Measurements from ENCODE around the gene ADGRL2.

The ADGRL2 gene

DNA sequence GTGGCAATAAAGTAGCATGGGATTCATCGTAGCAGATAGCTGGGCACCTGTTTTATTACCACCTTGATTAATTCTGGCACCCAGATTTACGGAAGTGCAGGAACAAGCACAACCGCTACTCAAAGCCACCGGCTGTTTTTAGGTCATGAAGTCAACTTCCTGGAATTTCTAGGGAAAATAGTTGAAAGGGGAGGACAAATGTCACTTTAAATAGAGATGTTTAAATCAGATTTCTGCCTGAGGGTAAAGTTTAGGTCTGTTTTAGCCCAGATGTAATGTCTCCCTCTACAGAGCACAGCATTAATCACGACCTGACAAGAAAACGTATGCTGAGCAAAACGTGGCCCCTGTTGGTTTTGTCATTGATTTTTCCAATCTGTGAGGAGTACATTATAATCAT lies 8.0 kb downstream of the ADGRL2 start:
- DNase-seq, result peak; percentile 44

DNA sequence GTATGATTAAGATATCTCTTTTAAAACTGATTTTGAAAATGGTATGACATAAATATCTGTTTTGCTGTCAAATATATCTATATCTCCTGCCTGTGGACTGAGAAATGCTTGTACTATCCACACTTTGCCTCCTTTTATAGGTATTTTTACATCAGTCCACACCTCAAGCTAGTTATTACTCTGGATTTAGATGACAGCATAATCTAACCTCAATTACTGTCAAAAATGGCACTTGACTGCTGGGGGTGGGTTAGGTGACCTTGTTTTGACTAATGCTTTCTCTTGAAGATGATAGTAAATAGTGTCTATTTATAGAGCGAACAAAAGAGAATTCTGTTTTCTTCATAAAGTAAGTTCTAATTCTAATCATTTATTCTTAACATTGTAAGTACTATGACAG lies 9.1 kb downstream of the ADGRL2 start:
- no peak for DNase-seq

DNA sequence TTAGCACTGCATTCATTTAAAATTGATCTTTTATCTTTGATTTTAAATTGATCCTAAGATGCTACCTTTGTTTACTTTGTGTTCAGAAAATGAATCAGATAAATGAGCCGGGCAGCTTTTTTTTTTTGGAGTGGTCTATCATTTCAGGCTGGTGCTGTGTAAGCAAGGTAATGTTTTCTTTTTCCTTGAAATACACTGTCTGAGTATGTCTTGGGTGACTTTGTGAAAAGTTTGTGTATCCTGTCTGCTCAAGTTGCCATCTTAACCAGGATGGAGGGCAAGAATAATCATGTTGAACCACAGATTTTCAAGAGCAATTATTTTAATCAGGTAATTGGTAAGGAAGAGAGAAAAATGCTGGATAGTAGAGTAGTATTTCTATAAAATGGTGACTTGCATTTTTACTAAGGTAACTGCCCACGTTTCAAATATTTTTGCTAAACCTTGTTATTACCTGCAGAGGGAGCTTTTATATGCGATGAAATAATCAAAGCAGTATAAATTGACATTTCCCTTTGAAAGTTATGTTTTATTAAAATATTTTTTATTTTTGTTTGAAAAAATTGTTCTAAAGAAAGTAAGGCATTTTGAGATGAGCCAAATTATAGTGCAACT lies 11.1 kb downstream of the ADGRL2 start:
- no peak for DNase-seq

DNA sequence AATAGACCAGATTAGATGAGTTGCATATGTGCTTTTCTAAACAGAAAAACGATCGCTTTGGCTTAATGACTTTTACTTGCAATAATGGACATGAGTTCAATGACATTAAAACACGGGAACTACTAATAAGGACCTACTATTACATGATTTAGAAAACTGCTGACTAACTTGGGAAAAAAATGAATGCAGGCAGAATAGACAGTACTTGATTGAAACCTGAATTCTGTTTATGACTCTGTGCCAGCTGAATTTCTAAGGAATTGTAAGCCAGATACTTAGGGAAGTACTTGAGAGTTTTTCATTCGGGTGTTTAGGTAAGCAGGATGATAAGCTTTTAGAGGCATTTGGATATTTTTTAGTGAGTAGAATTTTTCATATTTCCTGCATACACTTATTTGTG lies 12.0 kb downstream of the ADGRL2 start:
- DNase-seq, result peak; percentile 51

DNA sequence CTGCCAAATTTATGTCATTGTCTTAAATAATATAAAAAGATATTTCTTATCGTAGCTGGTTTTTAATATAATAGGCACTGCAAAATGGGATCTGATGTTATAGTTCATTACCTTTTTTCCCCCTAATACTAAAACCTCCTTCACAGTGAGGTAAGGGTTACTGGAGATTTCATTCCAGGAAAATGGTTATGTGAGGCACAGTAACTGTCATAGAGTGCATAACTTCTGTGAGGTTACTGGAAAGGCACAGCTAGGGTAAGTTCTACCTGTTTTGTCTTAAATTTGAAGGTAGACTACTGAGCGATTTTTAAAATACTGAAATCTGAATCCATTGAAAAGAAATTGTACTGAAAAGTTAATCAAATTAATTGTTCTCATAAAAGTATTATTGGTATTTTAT lies 13.0 kb downstream of the ADGRL2 start:
- DNase-seq, result no peak

DNA sequence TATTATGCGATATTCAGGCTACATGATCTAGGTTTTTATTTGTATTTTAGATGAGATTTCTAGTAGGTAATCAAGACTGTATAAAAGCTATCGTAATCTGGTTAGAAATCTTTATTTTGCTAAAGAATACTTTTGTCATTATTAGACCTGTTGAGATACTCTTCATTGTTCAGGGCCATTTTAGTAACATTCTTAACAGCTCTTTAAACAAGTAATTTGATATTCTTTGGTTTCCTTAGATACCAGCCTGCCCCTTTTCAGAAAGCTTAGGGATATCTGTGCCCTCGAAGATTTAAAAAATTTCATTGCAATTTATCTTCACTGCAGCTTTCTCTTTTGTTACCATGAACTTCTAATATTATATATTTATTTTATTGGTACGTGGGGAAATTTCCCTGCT lies 18.9 kb downstream of the ADGRL2 start:
- no peak for DNase-seq

DNA sequence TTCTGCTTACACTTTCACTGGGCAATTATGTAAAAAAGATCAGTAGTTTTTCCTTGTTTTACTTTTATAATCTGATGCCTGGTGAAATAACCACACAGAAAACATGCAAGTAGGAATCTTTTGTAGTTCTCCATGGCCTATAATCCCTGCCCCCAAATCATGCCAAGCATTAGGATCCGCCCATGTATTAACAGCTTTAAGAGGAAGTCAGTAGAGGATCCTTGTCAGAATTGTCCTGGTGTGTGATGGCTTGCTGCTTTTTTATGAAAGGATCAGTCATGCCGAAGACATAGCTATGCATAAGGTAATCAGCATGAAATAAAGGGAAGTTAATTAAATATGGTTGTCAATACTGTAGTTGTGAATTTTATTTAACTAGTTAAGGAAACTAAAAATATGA lies 20.0 kb downstream of the ADGRL2 start:
- DNase-seq, result no peak

DNA sequence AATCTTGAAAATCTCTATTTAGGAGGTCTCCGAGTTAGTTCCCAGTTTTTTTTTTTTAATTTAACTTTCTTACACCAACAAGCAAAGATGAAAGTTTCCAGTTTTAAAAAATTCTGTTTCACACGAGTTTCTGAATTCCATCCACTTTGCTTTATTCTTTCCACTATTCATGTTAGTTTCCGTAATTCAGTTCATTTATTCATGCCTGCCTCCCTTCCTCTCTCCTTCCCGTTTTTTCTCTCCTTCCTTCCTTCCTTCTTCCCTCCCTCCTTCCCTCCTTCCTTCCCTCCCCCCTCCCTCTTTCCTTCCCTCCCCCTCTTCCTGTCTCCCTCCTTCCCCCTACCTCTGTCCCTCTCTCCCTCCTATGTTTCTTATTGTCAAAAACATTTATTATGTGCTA lies 22.3 kb downstream of the ADGRL2 start:
- DNase-seq, result no peak

DNA sequence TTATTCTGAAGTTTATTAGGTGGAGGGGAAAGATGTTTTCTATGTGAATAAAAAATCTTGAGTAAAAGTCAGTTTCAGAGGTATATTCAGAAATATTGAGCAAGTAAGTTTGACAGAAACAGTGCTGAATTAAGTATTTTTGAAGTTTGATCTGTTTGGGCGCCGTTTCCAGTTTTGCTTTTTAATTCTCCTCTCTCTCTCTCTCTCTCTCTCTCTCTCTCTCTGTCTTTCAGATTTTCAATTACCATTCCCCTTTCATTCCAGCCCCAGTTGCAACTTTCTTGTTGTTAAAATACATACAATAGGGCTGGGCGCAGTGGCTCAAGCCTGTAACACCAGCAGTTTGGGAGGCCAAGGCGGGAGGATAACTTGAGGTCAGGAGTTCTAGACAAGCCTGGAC lies 24.0 kb downstream of the ADGRL2 start:
- no peak for DNase-seq

DNA sequence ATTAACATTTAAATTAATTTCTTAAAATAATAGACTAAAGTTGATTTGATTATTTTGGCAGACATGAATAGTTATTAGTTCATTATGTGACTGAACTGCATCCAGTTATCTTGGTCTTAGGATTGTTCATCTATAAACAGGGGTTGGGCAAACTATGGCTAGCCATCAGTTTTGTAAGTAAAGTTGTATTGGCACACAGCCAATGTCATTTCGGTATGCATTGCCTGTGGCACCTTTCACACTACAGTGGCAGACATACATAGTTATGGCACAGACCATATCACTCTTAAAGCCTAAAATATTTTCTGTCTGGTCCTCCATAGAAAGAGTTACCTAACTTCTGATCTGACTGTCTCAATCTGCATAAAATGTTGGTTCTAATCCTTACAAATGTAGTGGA lies 27.2 kb downstream of the ADGRL2 start:
- DNase-seq, result no peak

DNA sequence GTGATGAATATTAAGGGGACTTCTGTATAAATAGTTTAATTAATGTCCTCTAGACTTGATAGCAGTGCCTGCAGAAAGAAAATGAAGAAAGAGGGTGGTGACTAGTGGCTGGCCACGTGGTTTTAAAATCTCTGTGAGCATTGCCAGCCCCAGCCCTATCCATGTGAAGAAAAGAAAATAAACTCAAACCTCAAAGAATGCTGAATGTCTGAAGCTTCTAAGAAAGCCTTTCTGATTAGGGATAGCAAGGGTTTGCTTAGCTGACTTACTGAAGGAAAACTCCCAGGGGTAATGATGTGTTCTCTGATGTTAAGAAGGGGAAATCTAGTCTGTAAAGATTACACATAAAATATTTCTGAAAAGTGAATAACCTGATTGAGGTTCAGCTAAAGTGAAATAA lies 31.8 kb downstream of the ADGRL2 start:
- peak; percentile 90 for DNase-seq

DNA sequence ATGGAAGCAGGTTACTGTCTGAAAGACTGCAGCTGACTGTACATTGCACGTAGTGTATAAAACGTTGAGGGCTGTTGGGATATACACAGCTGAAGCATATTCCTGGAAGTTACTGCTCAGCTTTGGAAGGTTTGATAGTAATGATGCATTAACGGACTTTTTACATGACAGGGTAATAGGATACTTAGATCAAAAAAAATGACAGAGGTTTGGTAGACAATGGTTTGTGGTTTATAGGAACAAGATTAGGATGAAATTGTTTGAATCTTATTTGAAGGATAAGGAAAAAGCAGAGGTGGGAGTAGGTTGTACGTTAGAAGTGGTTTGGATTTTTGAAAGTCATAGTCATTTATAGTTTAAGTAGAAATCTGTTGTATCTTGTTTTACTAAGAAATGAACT lies 33.0 kb downstream of the ADGRL2 start:
- peak; percentile 40 for DNase-seq

DNA sequence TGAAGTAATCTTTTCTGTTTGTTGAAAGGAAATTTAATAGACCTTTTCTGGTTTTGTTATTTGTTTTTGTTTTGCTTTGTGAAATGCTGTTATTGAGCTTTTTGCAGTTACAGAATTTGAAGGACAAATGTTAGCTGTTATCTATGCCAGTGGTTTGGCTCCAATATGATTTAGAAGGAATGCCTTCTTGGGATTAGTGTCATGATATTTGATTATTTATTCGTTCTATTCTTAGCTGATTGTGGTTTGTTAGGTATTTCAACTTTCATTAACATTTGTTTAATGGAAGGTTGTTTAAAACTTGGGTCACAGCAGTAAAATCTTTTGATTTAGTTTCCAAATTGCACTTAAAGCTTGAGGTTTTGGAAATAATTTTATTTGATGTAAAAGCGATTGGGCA lies 33.5 kb downstream of the ADGRL2 start:
- peak; percentile 50 for DNase-seq

DNA sequence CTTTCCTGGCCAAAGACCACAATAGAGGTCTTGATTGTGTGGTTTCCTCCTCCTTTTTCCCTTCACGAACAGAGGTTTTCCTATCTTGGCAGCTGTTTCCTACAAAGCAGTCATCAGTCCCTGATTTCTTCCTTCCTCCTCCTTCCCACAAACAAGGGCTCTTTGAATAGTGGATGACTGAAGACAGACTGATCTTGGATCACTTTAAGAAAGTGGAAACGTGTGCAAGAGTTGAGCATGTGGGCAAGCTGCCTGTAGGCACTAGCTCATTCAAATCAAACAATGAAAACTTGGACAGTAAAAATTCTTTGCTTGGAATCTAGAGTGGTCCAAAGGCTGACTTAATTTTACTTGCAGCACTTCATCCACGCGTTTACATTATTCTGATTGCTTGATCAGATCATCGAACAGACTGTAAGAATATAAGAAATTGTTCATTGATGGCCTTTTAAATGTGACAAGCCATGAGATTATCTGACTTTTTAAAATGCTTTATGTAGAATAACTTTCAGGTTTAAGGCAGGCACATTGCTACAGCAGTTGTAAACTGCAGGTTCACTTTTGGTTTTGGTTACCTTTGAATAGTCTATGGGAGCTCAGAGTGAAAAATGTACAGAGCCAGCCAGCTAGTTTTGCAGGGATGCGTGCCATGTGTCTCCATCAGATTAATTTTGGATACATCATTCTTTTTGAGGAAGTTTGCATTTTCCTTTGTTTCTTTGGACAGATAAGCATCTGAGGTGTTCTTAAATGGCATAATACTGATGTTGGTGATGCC lies 34.4 kb downstream of the ADGRL2 start:
- DNase-seq, result peak; percentile 61

DNA sequence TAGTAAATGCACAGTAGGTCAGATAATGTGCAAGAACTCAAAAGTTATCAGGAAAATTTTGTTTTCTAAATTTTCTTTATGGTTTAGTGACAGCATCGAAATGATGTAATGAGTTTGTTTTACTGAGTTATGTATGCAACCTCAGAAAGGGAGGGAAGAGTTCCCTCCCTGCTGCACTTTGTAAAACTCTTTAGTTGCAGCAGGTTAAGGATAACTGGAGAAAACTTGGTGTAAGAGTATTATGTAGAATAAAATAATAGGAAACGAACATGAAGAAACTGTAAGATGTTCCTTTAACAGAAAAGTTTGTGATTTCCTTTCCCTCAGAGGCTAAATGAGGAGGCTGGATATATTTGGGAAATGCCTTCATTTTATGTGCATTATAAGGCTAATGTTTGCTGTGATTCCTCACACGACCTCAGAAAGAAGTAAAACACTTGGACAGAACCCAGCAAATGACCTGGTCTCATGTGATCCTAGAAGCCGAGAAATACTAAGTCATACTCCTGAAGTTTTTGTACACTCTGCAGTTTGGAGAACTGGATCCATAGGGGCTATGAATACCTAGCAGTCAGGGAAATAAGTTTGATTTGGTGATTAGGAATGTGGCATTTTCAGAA lies 35.4 kb downstream of the ADGRL2 start:
- DNase-seq, result peak; percentile 22

DNA sequence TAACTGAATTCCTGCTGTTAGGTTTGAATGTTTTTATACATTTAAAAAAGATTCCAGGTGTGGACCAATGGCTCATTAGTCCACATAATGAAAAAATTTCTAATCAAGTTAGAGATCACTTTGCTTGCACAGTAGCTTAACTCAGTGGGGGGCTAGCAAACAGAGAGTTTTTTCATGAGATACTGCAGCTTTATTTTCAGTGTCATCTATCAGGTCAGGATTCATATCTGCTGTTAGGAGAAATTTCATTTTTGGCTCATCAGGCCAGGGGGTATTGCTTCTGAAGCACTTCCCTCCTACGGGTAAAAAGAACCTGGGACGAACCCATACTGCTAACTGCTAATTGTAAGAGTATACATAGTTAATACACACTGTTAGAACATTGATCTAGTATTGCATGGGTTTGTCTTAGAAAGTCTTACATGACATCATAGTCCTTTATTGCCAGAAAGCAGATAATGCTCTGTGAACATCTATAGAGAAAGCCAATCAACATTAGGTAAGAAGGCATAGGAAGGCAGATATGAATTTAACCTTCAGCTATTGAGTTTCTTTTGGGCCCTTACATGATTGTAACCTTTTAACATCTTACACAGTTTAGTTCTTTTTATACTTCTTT lies 38.0 kb downstream of the ADGRL2 start:
- DNase-seq, result no peak

DNA sequence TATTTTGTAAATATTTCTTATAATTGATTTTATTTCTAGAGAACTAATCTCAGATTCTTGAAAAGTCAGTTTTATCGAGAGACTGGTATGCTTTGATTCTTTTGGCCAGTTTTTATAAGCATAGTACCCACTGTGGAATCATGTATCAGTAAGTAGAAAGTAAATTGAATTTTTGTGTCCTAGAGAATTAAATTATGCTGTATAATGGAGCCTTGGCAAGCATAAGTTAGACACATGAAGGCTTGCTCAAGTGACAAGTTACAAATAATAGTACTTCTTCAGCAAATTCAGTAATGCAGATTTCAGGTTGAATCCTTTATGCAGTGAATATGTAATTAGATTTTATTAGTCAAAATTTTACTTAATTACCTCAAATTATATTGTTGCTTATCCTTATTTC lies 40.1 kb downstream of the ADGRL2 start:
- DNase-seq, result no peak

DNA sequence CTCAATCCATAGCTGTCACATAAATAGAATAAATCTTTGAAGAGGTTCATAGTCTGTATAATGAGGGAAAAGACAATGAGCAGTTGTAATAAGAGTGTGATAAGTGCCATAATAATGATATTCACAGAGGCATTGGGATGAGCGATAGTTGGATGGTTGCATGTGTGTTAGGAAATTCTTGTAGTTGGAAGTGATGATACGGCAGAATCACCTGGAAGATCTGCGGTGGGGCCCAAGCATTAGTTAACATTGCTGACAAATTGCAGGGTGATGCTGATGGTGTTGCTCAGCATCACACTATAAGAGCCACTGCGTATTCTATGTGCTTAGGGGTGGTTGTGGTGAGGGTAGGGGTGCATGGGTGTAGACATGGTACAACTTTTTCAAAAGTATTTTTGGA lies 41.1 kb downstream of the ADGRL2 start:
- no peak for DNase-seq

DNA sequence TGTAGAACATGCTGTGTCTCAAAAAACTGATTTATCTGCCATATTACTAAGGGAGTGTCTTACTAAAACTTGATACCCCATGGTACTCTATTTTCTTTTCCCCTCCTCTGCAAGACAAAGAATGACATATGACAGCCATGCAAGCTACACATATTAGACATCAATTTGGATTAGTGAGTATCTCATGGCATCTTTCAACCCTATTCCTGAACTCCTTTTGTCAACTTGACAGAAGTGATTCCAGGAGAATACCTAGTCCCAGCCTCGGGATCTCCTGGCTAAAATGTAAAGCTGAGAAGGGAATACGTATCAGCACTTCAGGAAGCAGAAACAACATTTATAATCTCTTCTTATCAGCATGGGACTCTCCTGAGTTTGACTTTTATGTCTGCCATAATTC lies 43.7 kb downstream of the ADGRL2 start:
- no peak for DNase-seq

DNA sequence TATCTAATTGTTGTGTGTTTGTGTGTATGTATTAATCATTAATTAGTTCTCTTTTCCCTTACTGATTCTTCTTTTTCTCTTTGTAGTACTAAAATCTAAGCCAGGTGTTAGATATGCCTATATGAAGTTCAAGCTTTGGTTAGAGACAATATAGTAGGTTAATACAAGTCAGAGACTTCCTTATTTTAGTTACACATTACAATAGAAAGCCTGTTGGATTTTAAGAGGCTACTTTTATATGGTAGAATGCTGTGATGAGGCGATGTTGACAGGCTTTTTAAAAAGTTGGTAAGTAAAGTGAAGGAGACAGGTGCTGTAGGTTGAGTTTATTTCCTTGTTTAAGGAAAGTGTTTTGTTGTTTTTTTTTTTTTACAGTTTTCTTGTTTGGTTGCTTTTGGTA lies 45.9 kb downstream of the ADGRL2 start:
- no peak for DNase-seq

DNA sequence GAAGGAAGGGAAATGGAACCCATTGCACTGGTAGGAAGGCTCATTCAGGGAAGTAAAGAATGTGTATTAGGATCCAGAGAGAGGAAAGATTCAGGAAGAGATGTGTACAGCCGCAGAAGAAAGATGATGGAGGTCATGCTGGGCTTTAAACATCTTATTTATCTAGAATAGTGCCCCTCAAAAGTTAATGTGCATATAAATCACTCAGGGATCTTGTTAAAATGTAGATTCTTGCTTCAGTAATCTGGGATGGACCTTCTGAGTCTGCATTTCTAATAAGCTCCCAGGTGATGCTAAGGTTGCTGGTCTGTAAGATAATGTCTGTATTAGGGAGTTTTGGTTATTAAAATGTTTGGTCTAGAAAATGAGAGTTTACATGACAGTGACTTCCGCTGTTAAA lies 46.3 kb downstream of the ADGRL2 start:
- DNase-seq, result no peak

DNA sequence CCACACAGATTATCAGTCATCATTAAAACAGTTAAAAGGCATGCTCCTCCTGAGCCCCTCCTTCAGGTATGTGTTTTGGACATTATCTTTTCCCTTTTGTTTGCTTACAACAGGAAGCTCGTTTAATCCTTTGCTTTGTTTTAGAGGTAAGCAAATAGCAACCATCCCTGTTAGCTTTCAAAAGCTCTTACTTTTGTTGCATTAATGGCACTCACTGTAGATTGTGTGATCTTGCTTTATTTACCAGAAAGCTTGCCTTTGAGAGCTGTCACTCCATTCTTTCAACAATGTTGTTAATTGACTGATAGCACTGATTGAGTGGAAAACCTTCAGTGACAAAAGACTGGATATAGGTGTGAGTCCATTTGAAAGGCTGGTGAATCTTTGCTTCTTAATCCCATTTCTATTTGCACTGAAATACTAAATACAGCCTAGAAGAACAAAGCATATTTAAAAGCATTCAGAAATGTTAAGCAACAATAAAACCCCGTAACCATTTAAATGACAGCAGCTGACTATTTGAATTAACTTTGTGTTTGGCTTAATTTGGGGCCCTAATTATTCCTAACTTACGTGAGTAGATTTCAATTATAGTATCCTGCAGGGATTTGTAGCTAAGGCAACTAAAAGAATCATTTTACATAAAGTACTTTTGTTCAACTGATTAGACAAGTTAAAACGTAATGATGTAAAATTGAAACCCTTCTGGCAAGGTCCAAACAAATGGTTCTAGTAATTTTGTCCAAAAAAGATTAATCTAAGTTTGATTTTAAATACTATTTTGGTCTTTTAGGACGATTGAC lies 48.3 kb downstream of the ADGRL2 start:
- DNase-seq, result no peak

DNA sequence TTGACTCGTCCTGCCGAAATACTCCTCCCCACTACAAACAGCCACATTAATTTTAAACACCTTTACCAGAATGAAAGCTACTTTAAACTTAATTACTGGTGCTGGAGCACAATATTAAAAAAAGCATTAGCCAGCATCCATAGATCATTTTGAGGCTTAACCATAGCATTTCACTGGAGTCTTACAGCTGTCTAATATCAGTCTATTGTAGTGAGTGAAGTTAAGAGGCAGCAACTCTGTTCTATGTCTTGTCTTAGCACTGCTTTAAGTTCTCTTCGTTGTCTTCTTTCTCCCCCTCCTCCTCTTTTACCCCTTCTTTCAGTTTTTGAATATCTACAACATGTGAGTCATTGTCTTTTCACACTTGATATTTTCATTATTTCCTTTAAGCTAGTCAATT lies 49.3 kb downstream of the ADGRL2 start:
- DNase-seq, result no peak

Data from fibroblast of skin of right biceps (primary cell).